Measurements from ENCODE around the gene SMIM5. TPM values are rescaled to one million over a fixed set of nuclear protein-coding genes. Genes with fewer than 3 reads are reported as not detected.

SMIM5 gene
- total and polyA plus RNA-seq, 7 donors, result 0.82 to 29.6 (median 5.5) TPM

- Histone ChIP-seq H3K9me3 (no peaks in the 10 kb centered on the region), H3K36me3 (no peaks in the 10 kb centered on the region), H3K27me3 (no peaks in the 10 kb centered on the region), H3K27ac (peak overlapping the region; percentile 51 to 85 (median 58)), H3K4me1 (peaks cover 0 to 74% (median 60%) of the 10 kb centered on the region in 4 donors), H3K4me3 (no peak overlapping the region)
- WGBS, 2 donors, result 64 to 80% methylated on average over 11 of the region's 11 CpGs
- intact Hi-C loops (cut with DNase I), result no loop called here
- peak; percentile 57 for DNase-seq
- no peak for TF ChIP-seq CTCF (IDR thresholded peaks at IDR 0.05)
- TF ChIP-seq EP300 (IDR thresholded peaks at IDR 0.05), result no peak
- TF ChIP-seq POLR2A (IDR thresholded peaks at IDR 0.05), result no peak
- no peak for TF ChIP-seq POLR2AphosphoS5 (IDR thresholded peaks at IDR 0.05)
Observed at GRCh38 chr17:75688209-75688825, 55.1 kb downstream of the SMIM5 start.

- Histone ChIP-seq H3K9me3 (no peaks in the 10 kb centered on the region), H3K27ac (peak overlapping the region; percentile 25 to 85 (median 56)), H3K36me3 (no peaks in the 10 kb centered on the region), H3K4me1 (peaks cover 0 to 78% (median 65%) of the 10 kb centered on the region in 4 donors), H3K27me3 (no peaks in the 10 kb centered on the region), H3K4me3 (no peak overlapping the region)
- 50 to 75% methylated on average over 6 of the region's 6 CpGs for WGBS, 2 donors
- no peak for TF ChIP-seq CTCF (IDR thresholded peaks at IDR 0.05)
- TF ChIP-seq EP300 (IDR thresholded peaks at IDR 0.05), result no peak
- TF ChIP-seq POLR2AphosphoS5 (IDR thresholded peaks at IDR 0.05), result no peak
- no peak for TF ChIP-seq POLR2A (IDR thresholded peaks at IDR 0.05)
- intact Hi-C loops (cut with DNase I), result no loop called here
- no peak for DNase-seq
Observed at GRCh38 chr17:75689441-75689873, 56.2 kb downstream of the SMIM5 start.

Other genes with a start within 250 kb of the SMIM5 start
- 100 to 1,000 TPM in 1 of 4 donors, 10 to 100 TPM in 3; 75.3 to 103 (median 84.4) TPM for gene GRB2, start 227.8 kb upstream of the SMIM5 start, total RNA-seq
- 10 to 100 TPM; 56.5 to 94.4 (median 77.4) TPM for gene GRB2, start 227.8 kb upstream of the SMIM5 start, polyA plus RNA-seq
- gene TMEM94, start 176.8 kb upstream of the SMIM5 start, total RNA-seq, result 10 to 100 TPM; 15.3 to 74.8 (median 32.4) TPM
- gene TMEM94, start 176.8 kb upstream of the SMIM5 start, polyA plus RNA-seq, result 10 to 100 TPM in 2 of 3 donors, 1 to 10 TPM in 1; 6.2 to 70.4 (median 22.8) TPM
- gene CASKIN2, start 117.9 kb upstream of the SMIM5 start, total RNA-seq, result 10 to 100 TPM in 3 of 4 donors, 1 to 10 TPM in 1; 10.0 to 14.7 (median 10.2) TPM
- gene CASKIN2, start 117.9 kb upstream of the SMIM5 start, polyA plus RNA-seq, result 10 to 100 TPM in 1 of 3 donors, 1 to 10 TPM in 2; 4.8 to 12.9 (median 7.4) TPM
- gene TSEN54, start 116.9 kb upstream of the SMIM5 start, total RNA-seq, result 10 to 100 TPM; 11.1 to 25.3 (median 21.3) TPM
- 10 to 100 TPM; 32.4 to 43.7 (median 35.6) TPM for gene TSEN54, start 116.9 kb upstream of the SMIM5 start, polyA plus RNA-seq
- gene LLGL2, start 107.7 kb upstream of the SMIM5 start, total RNA-seq, result 1 to 10 TPM; 1.4 to 5.0 (median 3.4) TPM
- 100 to 1,000 TPM; 197 to 299 (median 294) TPM for gene LLGL2, start 107.7 kb upstream of the SMIM5 start, polyA plus RNA-seq
- gene MYO15B, start 45.6 kb upstream of the SMIM5 start, total RNA-seq, result 100 to 1,000 TPM in 1 of 4 donors, 10 to 100 TPM in 3; 33.1 to 117 (median 52.0) TPM
- 100 to 1,000 TPM; 212 to 460 (median 250) TPM for gene MYO15B, start 45.6 kb upstream of the SMIM5 start, polyA plus RNA-seq
- 10 to 100 TPM in 3 of 4 donors, 1 to 10 TPM in 1; 5.1 to 11.6 (median 11.3) TPM for gene RECQL5, start 33.7 kb downstream of the SMIM5 start, total RNA-seq
- gene RECQL5, start 33.7 kb downstream of the SMIM5 start, polyA plus RNA-seq, result 10 to 100 TPM in 2 of 3 donors, 1 to 10 TPM in 1; 9.0 to 30.1 (median 10.2) TPM
- gene SAP30BP, start 33.9 kb downstream of the SMIM5 start, total RNA-seq, result 10 to 100 TPM; 53.5 to 96.9 (median 63.6) TPM
- 10 to 100 TPM; 53.2 to 69.3 (median 57.7) TPM for gene SAP30BP, start 33.9 kb downstream of the SMIM5 start, polyA plus RNA-seq
- gene ITGB4, start 88.0 kb downstream of the SMIM5 start, total RNA-seq, result 10 to 100 TPM; 15.1 to 43.2 (median 23.1) TPM
- 100 to 1,000 TPM in 1 of 3 donors, 10 to 100 TPM in 2; 17.8 to 116 (median 25.8) TPM for gene ITGB4, start 88.0 kb downstream of the SMIM5 start, polyA plus RNA-seq
- gene GALK1, start 131.8 kb downstream of the SMIM5 start, total RNA-seq, result 10 to 100 TPM; 17.2 to 24.6 (median 20.3) TPM
- 10 to 100 TPM; 14.3 to 28.2 (median 14.4) TPM for gene GALK1, start 131.8 kb downstream of the SMIM5 start, polyA plus RNA-seq
- 10 to 100 TPM; 18.9 to 29.6 (median 26.4) TPM for gene UNK, start 151.4 kb downstream of the SMIM5 start, total RNA-seq
- 10 to 100 TPM; 12.7 to 24.4 (median 16.8) TPM for gene UNK, start 151.4 kb downstream of the SMIM5 start, polyA plus RNA-seq
- 10 to 100 TPM in 2 of 4 donors, 1 to 10 TPM in 2; 4.3 to 11.4 (median 9.6) TPM for gene UNC13D, start 211.0 kb downstream of the SMIM5 start, total RNA-seq
- 10 to 100 TPM in 2 of 3 donors, 1 to 10 TPM in 1; 6.0 to 61.9 (median 17.1) TPM for gene UNC13D, start 211.0 kb downstream of the SMIM5 start, polyA plus RNA-seq
- 10 to 100 TPM; 44.2 to 73.1 (median 56.9) TPM for gene WBP2, start 221.9 kb downstream of the SMIM5 start, total RNA-seq
- 100 to 1,000 TPM in 1 of 3 donors, 10 to 100 TPM in 2; 87.1 to 110 (median 91.3) TPM for gene WBP2, start 221.9 kb downstream of the SMIM5 start, polyA plus RNA-seq
- 10 to 100 TPM; 27.8 to 40.9 (median 37.2) TPM for gene TRIM47, start 245.1 kb downstream of the SMIM5 start, total RNA-seq
- gene TRIM47, start 245.1 kb downstream of the SMIM5 start, polyA plus RNA-seq, result 10 to 100 TPM; 28.7 to 41.0 (median 39.0) TPM